AG04450 (cell line): ENCODE results near the gene UVRAG. TPM values are rescaled to one million over a fixed set of nuclear protein-coding genes. Genes with fewer than 3 reads are reported as not detected.

ENCODE experiments used
- CTCF ChIA-PET: fragments of 300-600, 350-600 bp; formaldehyde crosslinking; extraction: SDS; loops from one replicate; lab custom pipeline; 2022; ENCODE audit warnings: antibody characterized with exemption, inconsistent platforms; lab: Charles Lee
- POLR2A ChIA-PET: fragments of 350-600 bp; formaldehyde crosslinking; extraction: SDS; loops from one replicate; lab custom pipeline; 2021; ENCODE audit warnings: antibody characterized with exemption, inconsistent platforms; lab: Yijun Ruan, JAX
- DNase-seq: peaks from one replicate; pipeline ENCODE4 v3.0.0-alpha.2; 2011; ENCODE audit warnings: low read depth, low spot score
- H3K27ac ChIP-seq: one replicate; pipeline ENCODE4 v1.5.1; 2012; ENCODE audit warnings: low read depth, low read length, control low read depth
- H3K27me3 ChIP-seq: one replicate; pipeline ENCODE4 v1.6.0; 2012; ENCODE audit warnings: low read length; ENCODE audit not compliant: control insufficient read depth, insufficient read depth
- H3K4me3 ChIP-seq: 2 replicates; pipeline ENCODE4 v1.5.1; 2011; ENCODE audit warnings: mild to moderate bottlenecking, low read depth, low read length, control low read depth
- H3K9me3 ChIP-seq: 2 replicates; pipeline ENCODE4 v1.5.1; 2012; ENCODE audit warnings: low read length; ENCODE audit not compliant: control insufficient read depth, insufficient read depth
- polyA plus RNA-seq: library from polyadenylated mRNA; depleted of rRNA; stranded (reverse); fragments of >200 nt; gene quantifications from 2 replicates; pipeline ENCODE4 v1.2.3, GENCODE V29; 2011
- TF ChIP-seq, protein P1 (sequence below): IDR thresholded peaks from 2 replicates; pipeline ENCODE4 v1.5.1; 2011; ENCODE audit warnings: low read depth, low read length, control low read depth, inconsistent platforms

Gene UVRAG
- polyA plus RNA-seq, 1 experiment: 11.6 TPM

DNA sequence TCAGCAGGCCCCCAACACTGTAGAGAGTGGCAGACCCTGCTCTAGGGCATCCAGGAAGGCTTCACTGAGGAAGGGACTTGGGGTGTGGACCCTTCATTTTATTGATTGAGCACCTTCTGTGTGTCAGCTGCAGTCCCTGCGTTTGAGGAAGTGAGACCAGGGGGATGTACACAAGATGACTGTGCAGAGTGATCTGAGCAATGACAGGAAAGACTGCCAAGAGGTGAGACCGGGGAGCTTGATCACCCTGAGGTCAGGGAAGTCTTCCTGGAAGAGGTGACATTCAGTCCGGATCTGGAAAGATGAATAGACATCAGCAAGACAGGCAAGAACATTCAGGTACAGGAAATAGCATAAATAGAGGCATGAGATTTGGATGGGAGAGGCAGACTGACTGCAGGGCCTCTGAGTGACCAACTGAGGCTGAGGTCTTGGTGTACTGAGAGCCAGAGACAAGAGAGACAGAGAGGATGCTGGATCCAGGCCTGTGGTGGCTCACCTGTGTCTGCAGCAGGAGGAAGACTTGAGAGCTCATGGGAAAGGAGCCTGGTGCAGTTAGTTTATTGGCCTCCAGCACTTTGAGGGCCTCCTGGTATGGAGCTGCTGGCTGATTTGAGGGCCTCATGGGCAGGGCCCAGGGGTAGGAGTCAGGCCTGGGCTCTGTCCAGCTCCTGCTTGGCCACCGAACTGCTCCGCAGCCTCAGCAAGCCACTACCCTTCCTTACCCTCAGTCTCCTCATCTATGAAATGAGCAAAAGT is 41.2 kb upstream of the UVRAG start:
- H3K9me3 ChIP-seq: no peaks in the 10 kb centered on the region
- no peak overlapping the region for H3K27ac ChIP-seq
- TF ChIP-seq, protein P1, sequence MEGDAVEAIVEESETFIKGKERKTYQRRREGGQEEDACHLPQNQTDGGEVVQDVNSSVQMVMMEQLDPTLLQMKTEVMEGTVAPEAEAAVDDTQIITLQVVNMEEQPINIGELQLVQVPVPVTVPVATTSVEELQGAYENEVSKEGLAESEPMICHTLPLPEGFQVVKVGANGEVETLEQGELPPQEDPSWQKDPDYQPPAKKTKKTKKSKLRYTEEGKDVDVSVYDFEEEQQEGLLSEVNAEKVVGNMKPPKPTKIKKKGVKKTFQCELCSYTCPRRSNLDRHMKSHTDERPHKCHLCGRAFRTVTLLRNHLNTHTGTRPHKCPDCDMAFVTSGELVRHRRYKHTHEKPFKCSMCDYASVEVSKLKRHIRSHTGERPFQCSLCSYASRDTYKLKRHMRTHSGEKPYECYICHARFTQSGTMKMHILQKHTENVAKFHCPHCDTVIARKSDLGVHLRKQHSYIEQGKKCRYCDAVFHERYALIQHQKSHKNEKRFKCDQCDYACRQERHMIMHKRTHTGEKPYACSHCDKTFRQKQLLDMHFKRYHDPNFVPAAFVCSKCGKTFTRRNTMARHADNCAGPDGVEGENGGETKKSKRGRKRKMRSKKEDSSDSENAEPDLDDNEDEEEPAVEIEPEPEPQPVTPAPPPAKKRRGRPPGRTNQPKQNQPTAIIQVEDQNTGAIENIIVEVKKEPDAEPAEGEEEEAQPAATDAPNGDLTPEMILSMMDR: no peak
- peaks cover 33% of the 10 kb centered on the region for H3K27me3 ChIP-seq
- ChIA-PET CTCF (no interaction called here), POLR2A (no interaction called here)
- DNase-seq: no peak
- no peak overlapping the region for H3K4me3 ChIP-seq

DNA sequence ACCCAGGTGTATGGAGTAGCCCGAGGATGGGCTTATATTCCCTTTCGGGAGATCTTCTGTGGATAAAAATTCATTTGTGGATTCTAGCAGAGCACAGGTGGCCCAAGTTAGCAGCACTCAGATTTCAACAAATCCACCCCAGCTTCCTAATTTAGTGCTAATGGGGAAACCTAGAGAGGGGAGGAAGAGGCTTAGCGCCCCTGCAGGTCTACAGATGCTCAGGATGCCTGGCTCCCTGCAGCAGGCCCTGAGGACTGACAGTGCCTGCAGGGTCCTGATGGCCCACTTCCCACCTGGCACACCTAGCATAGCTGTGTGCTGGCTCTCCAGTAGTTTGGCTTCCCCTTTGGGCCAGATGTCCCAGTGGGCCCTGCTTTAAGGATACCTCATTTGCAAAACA is 40.0 kb upstream of the UVRAG start:
- CTCF ChIA-PET: no interaction called here

DNA sequence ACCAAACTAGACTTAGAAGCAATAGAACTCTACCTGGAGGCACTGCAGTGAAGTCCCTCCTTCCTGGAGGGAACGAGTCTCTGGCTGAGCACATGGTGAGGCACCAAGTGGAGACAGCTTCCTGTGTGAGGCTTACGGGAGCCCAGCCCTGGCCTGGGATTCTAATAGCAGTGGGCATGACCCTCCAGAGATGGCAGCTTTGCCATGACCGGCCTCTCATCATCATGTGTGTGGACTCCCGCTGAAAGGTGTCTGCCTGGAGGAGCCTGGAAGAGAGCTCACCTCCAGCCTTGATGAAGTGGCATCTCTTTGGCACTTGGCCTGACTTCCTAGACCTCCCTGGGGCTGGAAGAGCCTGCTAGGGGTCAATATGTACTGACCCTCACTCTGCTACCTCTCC is 38.5 kb upstream of the UVRAG start:
- DNase-seq: no peak
- H3K27me3 ChIP-seq: peaks cover 13% of the 10 kb centered on the region
- TF ChIP-seq, protein P1: no peak
- ChIA-PET CTCF (no interaction called here), POLR2A (interaction anchor here (0.5 kb wide), 1 partner anchor 81 kb away, joined by 3 read pairs; no protein-coding TSS in a partner anchor)
- no peak overlapping the region for H3K27ac ChIP-seq
- H3K4me3 ChIP-seq: no peak overlapping the region
- H3K9me3 ChIP-seq: no peaks in the 10 kb centered on the region

More for the DNA sequence above, 40.0 kb upstream of the UVRAG start:
- TF ChIP-seq, protein P1: no peak
- no peak overlapping the region for H3K27ac ChIP-seq
- H3K9me3 ChIP-seq: no peaks in the 10 kb centered on the region
- H3K4me3 ChIP-seq: no peak overlapping the region
- POLR2A ChIA-PET: no interaction called here
- peaks cover 23% of the 10 kb centered on the region for H3K27me3 ChIP-seq
- DNase-seq: no peak

DNA sequence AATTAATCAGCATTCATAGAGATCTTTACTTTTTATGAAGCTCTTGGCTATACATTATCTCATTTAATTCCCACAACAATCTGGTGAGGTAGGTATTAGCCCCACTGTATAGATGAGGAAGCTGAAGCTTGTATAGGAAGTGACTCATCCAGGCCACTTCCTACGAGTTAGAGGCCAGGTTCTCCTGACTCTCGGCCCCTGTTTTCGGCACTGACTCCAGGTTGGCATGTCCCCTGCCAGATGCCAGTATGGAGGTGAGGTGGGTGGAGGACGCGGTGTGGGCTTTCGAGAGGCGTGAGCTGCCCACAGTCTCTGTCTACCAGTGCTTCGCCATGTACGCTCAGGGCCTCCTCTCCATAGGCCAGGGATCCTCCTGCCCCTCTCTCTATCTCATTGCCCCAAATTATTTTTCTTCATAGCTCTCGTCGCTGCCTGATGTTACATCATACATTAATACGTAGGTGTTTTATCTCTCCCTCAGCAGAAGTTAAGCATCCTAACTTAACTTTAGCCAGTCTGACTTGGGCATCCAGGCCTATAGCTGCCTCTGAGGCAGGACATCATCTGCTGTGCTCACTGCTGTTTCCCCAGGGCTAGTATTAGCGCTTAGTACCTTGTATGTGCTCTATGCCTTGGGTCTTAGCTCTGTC is 37.4 kb upstream of the UVRAG start:
- no peak overlapping the region for H3K4me3 ChIP-seq
- no peaks in the 10 kb centered on the region for H3K9me3 ChIP-seq
- TF ChIP-seq, protein P1: no peak
- H3K27ac ChIP-seq: no peak overlapping the region
- DNase-seq: no peak
- H3K27me3 ChIP-seq: peaks cover 6% of the 10 kb centered on the region
- POLR2A ChIA-PET: no interaction called here
- CTCF ChIA-PET: no interaction called here

DNA sequence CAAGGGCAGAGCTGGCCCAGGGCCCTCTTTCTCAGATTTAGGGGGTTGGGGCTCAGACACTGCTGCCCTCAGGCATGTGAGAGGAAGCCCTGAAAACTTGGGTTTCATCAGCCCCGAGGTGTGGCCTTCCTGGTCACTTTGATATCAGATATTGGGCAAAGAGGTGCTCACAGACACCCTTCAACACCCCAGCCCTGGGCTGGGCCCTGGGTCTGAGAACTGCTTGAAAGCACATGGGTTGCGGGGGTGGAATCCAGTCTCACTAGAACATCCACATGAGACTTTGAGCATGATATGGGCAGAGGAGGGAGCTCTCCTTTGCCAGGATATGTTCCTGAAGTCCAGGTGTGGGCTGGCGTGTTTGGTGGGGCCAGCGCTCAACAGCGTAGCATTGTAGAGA is 36.0 kb upstream of the UVRAG start:
- no peak for DNase-seq
- Histone ChIP-seq H3K27ac (no peak overlapping the region), H3K27me3 (peaks cover 6% of the 10 kb centered on the region), H3K9me3 (no peaks in the 10 kb centered on the region), H3K4me3 (no peak overlapping the region)
- TF ChIP-seq, protein P1: no peak
- CTCF ChIA-PET: interaction anchor here (0.9 kb wide), 1 partner anchor 373 kb away, joined by 3 read pairs; no protein-coding TSS in a partner anchor
- POLR2A ChIA-PET: no interaction called here
